T-helper 17 cell (primary cell): ENCODE results near the gene PRKG1. TPM values are rescaled to one million over a fixed set of nuclear protein-coding genes. Genes with fewer than 3 reads are reported as not detected.
"Not testable (repeated sequence)": the region's sequence is repeated elsewhere in the genome, so short reads cannot be mapped to it uniquely, and the experiment has no call there.

ENCODE experiments used
- ATAC-seq: fragments of 150-1000 bp; cut with Tn5 transposase; 2 replicates; pipeline ENCODE4 v1.10.0; 2021; ENCODE audit warnings: mild to moderate bottlenecking, moderate library complexity
- DNase-seq, 3 donors: peaks; one replicate each; pipeline versions ENCODE4 v3.0.0 to v3.0.0-alpha.2; 2020 to 2021
- H3K9me3 ChIP-seq: one replicate; pipeline ENCODE4 v1.7.0; 2013; ENCODE audit warnings: low read length, mild to moderate bottlenecking; ENCODE audit not compliant: control insufficient read depth, poor library complexity, severe bottlenecking
- H3K27ac Mint-ChIP-seq: one replicate; pipeline ENCODE4 v1.8.0; 2022; ENCODE audit warnings: mild to moderate bottlenecking, moderate library complexity, mixed read lengths
- H3K27me3 Mint-ChIP-seq: one replicate; pipeline ENCODE4 v1.8.0; 2022; ENCODE audit warnings: mixed read lengths
- H3K36me3 Mint-ChIP-seq: one replicate; pipeline ENCODE4 v1.8.0; 2022; ENCODE audit warnings: low read depth, mixed read lengths
- H3K4me1 Mint-ChIP-seq: one replicate; pipeline ENCODE4 v1.8.0; 2022; ENCODE audit warnings: mild to moderate bottlenecking, mixed read lengths
- H3K4me3 Mint-ChIP-seq: one replicate; pipeline ENCODE4 v1.8.0; 2022; ENCODE audit warnings: mild to moderate bottlenecking, moderate library complexity, mixed read lengths
- total RNA-seq, 4 donors: library from RNA in 2 of 4; stranded (reverse) in 2 of 4; gene quantifications; one replicate each; pipeline ENCODE4 v1.2.3 and lab custom pipeline; 2022 to 2026

PRKG1 gene
- total RNA-seq, 2 donors from 2014 or later: 0.27 to 4.1 TPM

DNA sequence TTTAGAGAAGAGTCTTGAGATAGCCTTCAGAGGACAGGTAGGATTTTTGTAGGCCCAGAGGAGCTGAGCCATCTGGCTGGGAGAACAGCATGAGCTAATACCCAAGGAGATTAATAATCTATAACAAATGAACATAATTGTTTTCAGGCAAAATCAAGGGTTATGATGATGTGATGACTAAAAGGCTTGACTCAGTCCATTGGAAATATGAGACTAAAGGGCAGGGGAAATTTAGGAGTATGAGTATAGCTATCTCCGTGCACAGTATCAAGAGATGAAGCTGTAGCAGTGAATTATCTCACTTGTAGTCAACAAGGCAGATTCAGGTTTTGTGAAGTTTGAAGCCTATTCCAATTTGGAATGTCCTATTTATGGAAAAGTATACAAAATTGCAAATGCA lies 585.1 kb downstream of the PRKG1 start:
- DNase-seq (no peak), ATAC-seq (no peak)
- Mint-ChIP-seq H3K4me1 (no peaks in the 10 kb centered on the region), H3K36me3 (no peaks in the 10 kb centered on the region), H3K4me3 (no peak overlapping the region), H3K27me3 (peaks cover 24% of the 10 kb centered on the region), H3K27ac (no peak overlapping the region)
- no peaks in the 10 kb centered on the region for H3K9me3 ChIP-seq

DNA sequence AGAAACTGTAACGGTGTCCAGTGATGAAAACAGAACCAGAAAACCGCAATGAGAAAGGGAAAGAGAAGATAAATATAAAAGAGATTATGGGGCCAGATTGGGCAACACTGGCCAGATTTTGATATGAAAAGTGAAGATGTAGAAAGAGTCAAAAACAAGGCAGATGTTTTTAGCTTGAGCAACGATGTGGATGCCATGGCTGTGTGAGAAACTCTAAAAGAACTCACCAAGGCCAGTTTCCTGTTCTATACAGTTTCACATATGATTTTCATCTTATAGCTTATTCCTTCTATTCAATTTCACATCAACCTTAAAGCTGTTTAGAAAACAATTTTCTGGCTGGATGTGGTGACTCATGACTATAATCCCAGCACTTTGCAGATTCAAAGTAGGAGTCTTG lies 588.8 kb downstream of the PRKG1 start:
- Mint-ChIP-seq H3K27ac (no peak overlapping the region), H3K36me3 (no peaks in the 10 kb centered on the region), H3K4me3 (no peak overlapping the region), H3K4me1 (no peaks in the 10 kb centered on the region), H3K27me3 (peaks cover 12% of the 10 kb centered on the region)
- ATAC-seq (no peak), DNase-seq (no peak)
- no peaks in the 10 kb centered on the region for H3K9me3 ChIP-seq

DNA sequence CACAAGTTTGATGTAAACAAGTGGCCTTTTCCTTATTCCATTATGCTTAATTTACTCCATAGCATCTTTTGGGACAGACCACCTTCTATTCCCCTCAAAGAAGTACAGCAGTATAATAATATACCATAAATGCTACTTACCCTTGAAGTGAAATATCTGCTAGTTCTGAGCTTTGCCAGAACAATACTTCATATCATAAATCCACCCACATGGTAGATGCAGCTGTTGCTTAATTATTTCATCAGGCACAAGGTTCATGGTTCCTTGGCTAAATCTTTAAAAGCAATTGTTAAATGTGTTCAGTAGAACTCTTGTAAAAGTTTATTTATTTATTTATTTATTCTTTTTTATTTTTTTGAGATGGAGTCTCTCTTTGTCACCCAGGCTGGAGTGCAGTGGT lies 592.2 kb downstream of the PRKG1 start:
- Mint-ChIP-seq H3K27ac (no peak overlapping the region), H3K27me3 (peaks cover 15% of the 10 kb centered on the region)
- ATAC-seq: no peak

DNA sequence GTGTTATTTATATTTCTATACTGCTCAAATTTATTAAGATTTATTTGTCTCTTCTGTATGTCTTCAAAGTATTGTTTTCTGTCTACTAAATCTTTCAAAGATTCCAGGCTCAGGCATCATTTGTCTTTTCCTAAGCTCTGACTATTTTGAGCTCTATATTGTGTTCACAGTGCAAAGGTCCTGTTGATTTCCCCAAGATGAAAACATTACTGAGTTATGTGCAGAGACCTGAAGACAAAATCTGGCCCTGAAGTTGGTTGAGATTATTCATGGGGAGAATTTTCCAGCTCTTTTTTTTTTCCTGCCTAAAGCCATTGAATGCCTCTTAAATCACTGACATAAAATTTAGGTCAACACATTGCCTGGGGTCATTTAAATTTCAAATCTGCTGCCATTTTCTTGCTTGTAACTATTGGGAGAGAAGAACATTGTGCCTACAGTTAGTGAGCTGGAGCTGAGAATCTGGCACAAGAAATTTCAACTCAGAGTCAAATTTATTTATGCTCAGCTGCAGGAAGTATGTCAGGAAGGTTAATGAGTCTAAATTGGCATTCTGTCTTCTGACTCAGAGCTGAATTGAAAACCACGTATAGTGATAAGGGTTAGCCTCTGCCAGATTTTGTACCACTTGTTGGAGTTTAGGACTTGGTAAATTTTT lies 593.5 kb downstream of the PRKG1 start:
- no peak for DNase-seq
- H3K4me1 Mint-ChIP-seq: no peaks in the 10 kb centered on the region
- no peaks in the 10 kb centered on the region for H3K9me3 ChIP-seq
- no peak overlapping the region for H3K4me3 Mint-ChIP-seq
- ATAC-seq: no peak
- H3K27me3 Mint-ChIP-seq: peaks cover 20% of the 10 kb centered on the region
- H3K27ac Mint-ChIP-seq: no peak overlapping the region
- peaks cover 5% of the 10 kb centered on the region for H3K36me3 Mint-ChIP-seq

More for the DNA sequence above, 592.2 kb downstream of the PRKG1 start:
- H3K4me1 Mint-ChIP-seq: no peaks in the 10 kb centered on the region
- H3K36me3 Mint-ChIP-seq: peaks cover 4% of the 10 kb centered on the region
- DNase-seq: no peak
- H3K4me3 Mint-ChIP-seq: no peak overlapping the region
- no peaks in the 10 kb centered on the region for H3K9me3 ChIP-seq

DNA sequence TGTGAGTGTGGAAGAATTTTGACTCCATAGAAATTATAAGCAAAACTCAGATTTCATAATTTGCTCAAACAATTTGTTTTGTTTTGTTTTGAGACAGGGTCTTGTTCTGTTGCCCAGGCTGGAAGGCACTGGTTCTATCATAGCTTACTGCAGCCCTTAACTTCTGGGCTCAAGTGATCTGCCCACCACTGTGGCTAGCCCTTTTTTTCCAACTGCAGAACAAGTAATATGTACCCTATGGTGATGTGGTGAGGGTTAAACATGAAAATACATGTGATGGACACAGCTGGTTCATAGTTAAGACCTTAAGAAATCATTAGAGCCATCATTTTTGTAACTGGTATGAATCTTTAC lies 594.0 kb downstream of the PRKG1 start:
- ATAC-seq (no peak), DNase-seq (no peak)
- no peaks in the 10 kb centered on the region for H3K4me1 Mint-ChIP-seq
- H3K36me3 Mint-ChIP-seq: peaks cover 5% of the 10 kb centered on the region
- no peak overlapping the region for H3K27ac Mint-ChIP-seq
- H3K27me3 Mint-ChIP-seq: peaks cover 20% of the 10 kb centered on the region
- H3K4me3 Mint-ChIP-seq: no peak overlapping the region
- no peaks in the 10 kb centered on the region for H3K9me3 ChIP-seq

DNA sequence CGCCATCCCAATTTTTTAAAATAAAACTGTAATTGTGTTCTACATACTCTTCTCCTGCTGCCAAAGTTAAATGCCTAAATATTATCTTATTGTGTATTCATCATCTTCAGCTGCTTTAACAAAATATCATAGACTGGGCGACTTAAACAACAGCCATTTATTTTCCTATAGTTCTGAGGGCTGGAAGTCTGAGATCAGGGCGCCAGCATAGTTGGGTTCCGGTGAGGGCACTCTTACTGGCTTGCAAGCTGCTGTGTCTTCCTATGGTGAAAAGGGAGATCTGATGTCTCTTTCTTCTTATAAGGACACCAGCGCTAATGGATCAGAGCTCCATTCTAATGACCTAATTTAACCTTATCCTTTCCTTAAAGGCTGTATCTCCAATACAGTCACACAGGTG lies 594.8 kb downstream of the PRKG1 start:
- Mint-ChIP-seq H3K27me3 (peaks cover 20% of the 10 kb centered on the region), H3K4me1 (no peaks in the 10 kb centered on the region), H3K4me3 (no peak overlapping the region), H3K27ac (no peak overlapping the region), H3K36me3 (peaks cover 5% of the 10 kb centered on the region)
- no peaks in the 10 kb centered on the region for H3K9me3 ChIP-seq
- ATAC-seq (no peak), DNase-seq (no peak)

DNA sequence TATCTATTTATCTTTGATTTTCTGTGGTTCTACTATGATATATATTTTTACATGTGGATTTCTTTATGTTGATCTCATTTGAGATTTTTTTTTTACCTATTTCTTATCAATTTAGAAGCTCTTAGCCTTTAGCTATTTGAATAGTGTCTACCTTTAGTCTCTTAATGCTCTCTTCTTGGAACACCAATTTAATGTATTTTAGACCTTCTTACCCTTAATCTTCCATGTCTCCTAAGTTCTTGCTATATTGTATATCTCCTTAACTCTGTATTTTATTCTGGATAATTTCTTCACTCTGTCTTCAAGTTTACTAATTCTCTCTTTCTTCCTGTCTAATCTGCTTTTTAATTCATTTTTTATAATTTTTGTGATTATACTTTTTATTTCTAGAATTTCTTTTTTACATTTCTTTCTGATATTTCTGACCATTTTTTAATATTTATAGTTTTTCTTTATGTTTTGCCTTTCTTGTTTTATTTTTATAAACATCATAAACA lies 597.8 kb downstream of the PRKG1 start:
- DNase-seq (no peak), ATAC-seq (no peak)
- no peaks in the 10 kb centered on the region for H3K9me3 ChIP-seq
- no peak overlapping the region for H3K4me3 Mint-ChIP-seq
- H3K27ac Mint-ChIP-seq: no peak overlapping the region
- H3K4me1 Mint-ChIP-seq: no peaks in the 10 kb centered on the region
- H3K36me3 Mint-ChIP-seq: peaks cover 5% of the 10 kb centered on the region
- peaks cover 31% of the 10 kb centered on the region for H3K27me3 Mint-ChIP-seq

DNA sequence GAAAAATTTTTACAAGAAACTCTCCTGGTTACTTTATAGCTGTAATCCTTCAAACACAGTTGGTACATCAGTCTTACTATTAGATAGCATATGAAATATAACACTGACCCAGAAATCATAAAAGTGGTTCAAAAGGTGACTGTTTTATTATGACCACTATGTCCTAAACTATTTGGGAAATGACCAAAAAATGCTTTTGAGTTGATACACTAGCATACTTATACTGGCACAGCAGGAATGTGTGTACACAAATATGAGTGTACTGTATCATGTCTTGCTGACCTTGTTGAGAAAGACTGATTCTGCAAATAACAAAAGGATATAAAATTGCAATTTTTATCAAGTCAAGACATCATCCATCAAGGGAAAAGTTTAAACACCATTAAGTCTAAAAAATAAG lies 600.8 kb downstream of the PRKG1 start:
- Mint-ChIP-seq H3K36me3 (peaks cover 5% of the 10 kb centered on the region), H3K4me3 (no peak overlapping the region), H3K27ac (no peak overlapping the region), H3K27me3 (peaks cover 40% of the 10 kb centered on the region), H3K4me1 (no peaks in the 10 kb centered on the region)
- ATAC-seq (no peak), DNase-seq (no peak)
- no peaks in the 10 kb centered on the region for H3K9me3 ChIP-seq

DNA sequence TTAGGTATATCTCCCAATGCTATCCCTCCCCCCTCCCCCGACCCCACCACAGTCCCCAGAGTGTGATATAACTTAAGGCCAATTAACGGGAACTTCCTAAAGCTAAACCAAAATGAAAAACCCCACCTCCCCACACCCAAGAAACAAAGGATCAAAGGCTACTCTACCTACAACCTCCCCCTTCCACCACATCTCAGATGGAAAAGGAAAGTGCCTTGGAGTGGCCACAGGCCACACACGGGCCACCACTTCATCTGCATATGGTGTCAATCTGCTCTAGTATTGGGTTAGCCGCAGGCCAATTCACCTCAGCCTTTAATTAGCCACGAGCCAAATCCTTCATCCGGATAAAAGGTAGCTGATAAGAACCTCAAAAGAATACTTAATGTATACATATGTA lies 605.6 kb downstream of the PRKG1 start:
- Mint-ChIP-seq H3K4me1 (no peaks in the 10 kb centered on the region), H3K36me3 (peaks cover 3% of the 10 kb centered on the region), H3K4me3 (no peak overlapping the region), H3K27me3 (peaks cover 51% of the 10 kb centered on the region), H3K27ac (no peak overlapping the region)
- DNase-seq (no peak), ATAC-seq (no peak)
- no peaks in the 10 kb centered on the region for H3K9me3 ChIP-seq

DNA sequence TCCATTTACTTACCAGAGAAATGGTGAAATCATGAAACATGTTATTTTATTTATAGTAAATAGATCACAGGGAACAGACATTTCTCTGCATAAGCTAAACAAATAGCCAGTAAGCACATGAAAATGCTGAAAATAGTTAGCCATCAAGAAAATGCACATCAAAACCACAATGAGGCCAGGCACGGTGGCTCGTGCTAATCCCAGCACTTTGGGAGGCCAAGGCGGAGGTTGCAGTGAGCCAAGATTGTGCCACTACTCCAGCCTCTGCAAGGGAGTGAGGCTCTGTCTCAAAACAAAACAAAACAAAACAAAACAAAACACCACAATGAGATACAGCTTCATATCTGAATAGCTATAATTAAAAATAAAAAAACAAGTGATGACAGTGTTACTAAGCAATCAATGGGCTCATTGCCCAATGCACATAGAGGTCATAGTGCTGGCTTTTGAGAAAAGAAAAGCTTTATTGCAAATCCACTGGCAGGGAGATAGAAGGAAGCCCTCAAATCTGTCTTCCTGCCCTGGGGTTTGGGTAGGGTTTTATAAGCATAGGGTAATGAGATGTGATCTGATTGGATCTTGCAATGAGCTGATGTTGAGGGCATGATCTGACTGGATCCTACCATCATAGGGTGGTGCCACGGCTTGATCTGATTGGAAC lies 608.9 kb downstream of the PRKG1 start:
- Mint-ChIP-seq H3K27ac (no peak overlapping the region), H3K27me3 (peaks cover 38% of the 10 kb centered on the region), H3K4me3 (no peak overlapping the region), H3K4me1 (no peaks in the 10 kb centered on the region), H3K36me3 (peaks cover 3% of the 10 kb centered on the region)
- H3K9me3 ChIP-seq: no peaks in the 10 kb centered on the region
- ATAC-seq (no peak), DNase-seq (no peak)

DNA sequence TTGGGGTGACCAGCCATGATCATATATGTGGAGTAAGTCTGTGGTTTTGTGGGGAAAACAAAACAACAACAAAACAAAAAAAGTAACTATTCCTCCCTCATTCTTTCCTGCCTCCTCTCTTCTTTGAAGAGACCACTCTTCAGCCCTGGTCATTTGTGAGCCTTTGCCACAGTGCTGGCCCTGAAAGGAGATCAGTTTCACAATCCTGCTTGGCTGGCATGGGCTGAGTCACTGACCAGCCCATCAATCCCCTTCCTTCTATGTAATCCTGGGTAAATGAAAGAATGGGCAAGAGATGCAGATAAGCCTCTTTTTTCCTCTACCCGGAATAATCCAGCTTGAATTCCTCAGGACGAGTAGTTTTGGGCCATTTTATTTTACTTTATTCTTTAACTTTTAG lies 611.5 kb downstream of the PRKG1 start:
- Mint-ChIP-seq H3K4me3 (no peak overlapping the region), H3K4me1 (no peaks in the 10 kb centered on the region), H3K27me3 (peaks cover 18% of the 10 kb centered on the region), H3K27ac (no peak overlapping the region), H3K36me3 (peaks cover 3% of the 10 kb centered on the region)
- H3K9me3 ChIP-seq: no peaks in the 10 kb centered on the region
- DNase-seq (no peak), ATAC-seq (no peak)

DNA sequence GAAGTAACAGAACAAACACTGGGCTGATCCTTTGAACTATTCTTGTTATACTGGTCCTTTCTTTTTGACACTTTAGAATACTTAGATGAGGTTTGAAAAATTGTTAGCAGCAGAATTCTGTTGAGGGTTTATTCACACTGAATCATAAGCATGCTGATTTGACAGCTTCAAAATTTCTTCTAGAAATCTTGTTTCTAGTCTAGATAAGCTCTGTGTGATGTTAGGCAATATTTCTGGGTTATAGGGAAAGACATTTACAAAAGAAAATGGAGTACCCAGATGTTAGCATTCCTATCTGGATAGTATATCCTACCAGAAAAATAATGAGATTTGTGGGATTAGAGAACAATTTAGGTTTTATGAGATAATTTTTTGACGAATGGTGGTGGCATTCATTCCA lies 613.0 kb downstream of the PRKG1 start:
- no peak overlapping the region for H3K27ac Mint-ChIP-seq
- no peaks in the 10 kb centered on the region for H3K9me3 ChIP-seq
- no peaks in the 10 kb centered on the region for H3K4me1 Mint-ChIP-seq
- DNase-seq (no peak), ATAC-seq (no peak)
- peaks cover 16% of the 10 kb centered on the region for H3K27me3 Mint-ChIP-seq
- no peak overlapping the region for H3K4me3 Mint-ChIP-seq
- H3K36me3 Mint-ChIP-seq: peaks cover under 1% of the 10 kb centered on the region

DNA sequence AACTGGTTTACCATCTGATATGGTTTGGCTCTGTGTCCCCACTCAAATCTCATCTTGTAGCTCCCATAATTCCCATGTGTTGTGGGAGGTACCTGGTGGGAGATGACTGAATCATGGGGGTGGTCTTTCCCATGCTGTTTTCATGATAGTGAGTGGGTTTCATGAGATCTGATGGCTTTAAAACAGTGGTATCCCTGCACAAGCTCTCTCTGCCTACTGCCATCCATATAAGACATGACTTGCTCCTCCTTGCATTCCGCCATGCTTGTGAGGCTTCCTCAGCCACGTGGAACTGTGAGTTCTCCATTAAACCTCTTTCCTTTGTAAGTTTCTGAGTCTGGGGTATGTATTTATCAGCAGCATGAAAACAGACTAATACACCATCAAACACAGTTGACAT lies 614.5 kb downstream of the PRKG1 start:
- not testable (repeated sequence) for H3K4me3 Mint-ChIP-seq

DNA sequence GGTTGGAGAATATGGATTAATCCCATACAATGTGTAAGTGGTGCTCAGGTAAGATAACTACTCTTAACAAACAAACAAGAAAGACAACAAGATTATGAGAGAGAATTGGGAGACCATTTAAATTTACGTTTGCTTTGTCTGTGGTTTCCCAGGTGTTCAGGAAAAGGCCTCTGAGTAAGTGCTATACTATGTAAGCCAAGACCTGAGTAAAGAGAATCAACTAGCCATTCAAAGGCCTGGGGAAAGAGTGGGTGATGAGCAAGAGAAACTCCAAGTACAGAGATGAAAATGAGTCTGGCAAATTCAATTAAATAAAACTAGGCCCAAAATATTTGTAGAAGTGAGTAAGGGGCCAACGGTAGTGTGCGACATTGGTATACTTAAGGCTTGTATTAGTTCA lies 615.2 kb downstream of the PRKG1 start:
- H3K27me3 Mint-ChIP-seq: peaks cover 8% of the 10 kb centered on the region
- ATAC-seq (no peak), DNase-seq (no peak)
- no peaks in the 10 kb centered on the region for H3K9me3 ChIP-seq
- H3K4me1 Mint-ChIP-seq: no peaks in the 10 kb centered on the region
- no peak overlapping the region for H3K27ac Mint-ChIP-seq
- H3K36me3 Mint-ChIP-seq: no peaks in the 10 kb centered on the region
- H3K4me3 Mint-ChIP-seq: no peak overlapping the region

More for the DNA sequence above, 614.5 kb downstream of the PRKG1 start:
- H3K27me3 Mint-ChIP-seq, ATAC-seq, H3K9me3 ChIP-seq, H3K4me1 Mint-ChIP-seq, H3K36me3 Mint-ChIP-seq, H3K27ac Mint-ChIP-seq, DNase-seq: not testable (repeated sequence)
